GM19240 (cell line): ENCODE measurements around the gene QRSL1.
"Not testable (repeated sequence)": the region's sequence is repeated elsewhere in the genome, so short reads cannot be mapped to it uniquely, and the experiment has no call there.

ENCODE experiments used
- DNase-seq: peaks from one replicate; pipeline ENCODE4 v3.0.0; 2011; ENCODE audit warnings: low spot score; ENCODE audit not compliant: insufficient read length

QRSL1 gene

DNA sequence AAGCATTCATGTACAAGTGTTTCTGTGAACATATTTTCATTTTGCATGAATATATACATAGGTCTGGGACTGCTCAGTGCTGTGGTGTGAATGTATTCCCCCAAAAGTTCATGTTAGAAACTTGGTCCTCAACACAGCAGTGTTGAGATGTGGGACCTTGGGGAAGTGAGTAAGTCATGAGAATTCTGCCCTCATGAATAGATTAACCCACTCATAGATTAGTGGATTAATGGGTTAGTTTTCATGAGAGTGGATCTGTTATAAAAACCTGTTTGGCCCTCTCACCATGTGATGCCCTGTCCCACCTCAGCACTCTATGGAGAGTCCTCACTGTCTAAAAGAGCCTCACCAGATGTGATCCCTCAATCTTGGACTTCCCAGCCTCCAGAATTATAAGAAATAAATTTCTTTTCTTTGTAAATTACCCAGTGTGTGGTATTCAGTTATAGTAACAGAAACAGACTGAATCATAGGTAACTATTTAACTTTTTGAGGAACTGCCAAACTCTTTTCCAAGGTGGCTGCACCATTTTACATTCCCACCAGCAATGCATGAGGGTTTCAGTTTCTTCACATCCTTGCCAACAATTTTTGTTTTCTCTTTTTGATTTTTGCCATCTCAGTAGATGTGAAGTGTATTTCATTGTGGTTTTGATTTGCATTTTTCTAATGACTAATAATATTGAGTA lies 45.3 kb downstream of the QRSL1 start:
- DNase-seq = no peak

DNA sequence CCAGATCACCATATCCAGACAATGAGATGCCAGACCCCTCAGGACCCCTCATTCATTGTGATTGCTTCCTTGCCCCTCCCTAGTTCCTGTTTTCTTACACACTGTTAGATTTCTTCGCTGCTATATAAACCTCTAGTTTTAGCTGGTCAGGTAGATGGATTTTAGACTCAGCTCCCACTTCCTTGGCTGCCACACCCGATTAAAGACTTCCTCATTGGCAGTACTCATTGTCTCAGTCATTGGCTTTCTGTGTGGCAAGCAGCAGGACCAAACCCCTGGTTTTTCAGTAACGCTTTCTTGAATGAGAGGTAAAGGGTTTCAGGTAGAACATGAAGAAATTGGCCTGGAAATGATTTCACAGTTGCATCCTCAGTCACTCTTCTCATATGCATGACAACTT lies 47.9 kb downstream of the QRSL1 start:
- DNase-seq = no peak

DNA sequence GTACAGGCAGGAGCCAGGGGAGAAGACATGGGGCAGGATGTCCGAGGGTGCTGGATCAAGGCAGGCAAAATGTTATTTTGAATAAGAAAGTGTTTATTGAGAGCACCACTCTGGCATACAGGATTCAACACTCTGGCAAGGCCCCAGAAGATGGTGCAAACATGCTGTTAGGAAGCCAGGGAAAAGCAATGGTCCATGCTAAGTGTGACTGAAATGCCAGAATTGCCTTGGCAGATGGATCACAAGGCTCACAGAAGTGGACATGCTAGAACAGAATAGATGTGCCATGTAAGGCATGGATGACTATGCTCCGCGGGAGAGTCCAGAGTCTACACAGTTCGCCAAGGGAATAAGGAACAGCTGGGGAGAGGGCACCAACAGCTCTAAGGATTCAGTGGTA lies 54.6 kb downstream of the QRSL1 start:
- DNase-seq = no peak

DNA sequence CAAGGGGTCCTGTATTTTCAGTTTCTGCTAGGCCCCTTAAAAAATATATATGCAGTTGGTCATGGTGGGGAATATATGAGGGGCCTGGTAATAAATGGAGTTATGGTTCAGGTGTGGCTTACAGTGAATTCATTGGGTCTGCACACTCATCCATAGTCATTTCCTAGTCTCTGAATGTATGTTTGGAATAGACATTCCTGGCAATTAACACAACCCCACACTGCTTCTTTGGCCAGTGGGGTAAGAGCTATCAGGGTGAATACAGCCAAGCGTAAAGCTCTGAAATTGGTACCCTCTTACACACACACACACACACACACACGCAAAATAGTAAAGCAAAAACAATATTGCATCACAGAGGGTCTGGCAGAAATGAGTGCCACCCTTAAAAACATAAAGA lies 56.5 kb downstream of the QRSL1 start:
- DNase-seq = no peak

GRCh38 chr6:106688177-106688951 lies 59.0 kb downstream of the QRSL1 start:
- no peak for DNase-seq

DNA sequence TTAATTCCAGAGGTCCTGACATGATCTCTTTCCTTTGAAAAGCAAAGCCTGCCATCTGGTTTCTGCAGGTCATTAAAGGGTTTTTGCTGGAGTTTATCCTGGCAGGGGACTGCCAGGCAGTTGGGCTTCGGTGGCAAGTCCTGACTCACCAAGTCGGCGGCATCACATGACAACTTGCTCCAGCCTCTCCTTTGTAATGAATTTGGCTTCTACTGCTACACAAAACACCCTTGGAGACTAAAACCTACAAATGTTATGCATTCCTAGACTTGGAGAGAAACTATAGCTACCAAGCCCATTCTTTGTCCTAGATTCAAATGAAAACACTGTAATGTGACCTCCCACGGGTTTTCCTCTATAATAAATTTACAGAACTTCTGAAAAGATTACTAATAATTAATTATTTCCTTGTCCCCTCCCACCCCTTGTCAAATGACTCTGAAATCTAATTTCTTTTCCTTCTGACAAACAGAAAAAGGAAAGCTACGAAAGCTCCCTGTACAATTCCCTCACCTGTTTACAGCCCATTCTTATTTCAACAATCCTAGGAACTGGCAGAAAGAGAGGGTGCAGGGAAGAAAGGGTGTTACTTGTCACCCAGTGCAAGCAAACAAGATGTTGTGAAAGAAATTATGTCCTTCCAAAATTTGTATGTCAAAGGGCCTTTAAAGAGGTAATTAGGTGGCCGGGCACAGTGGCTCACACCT lies 62.9 kb downstream of the QRSL1 start:
- DNase-seq = no peak

DNA sequence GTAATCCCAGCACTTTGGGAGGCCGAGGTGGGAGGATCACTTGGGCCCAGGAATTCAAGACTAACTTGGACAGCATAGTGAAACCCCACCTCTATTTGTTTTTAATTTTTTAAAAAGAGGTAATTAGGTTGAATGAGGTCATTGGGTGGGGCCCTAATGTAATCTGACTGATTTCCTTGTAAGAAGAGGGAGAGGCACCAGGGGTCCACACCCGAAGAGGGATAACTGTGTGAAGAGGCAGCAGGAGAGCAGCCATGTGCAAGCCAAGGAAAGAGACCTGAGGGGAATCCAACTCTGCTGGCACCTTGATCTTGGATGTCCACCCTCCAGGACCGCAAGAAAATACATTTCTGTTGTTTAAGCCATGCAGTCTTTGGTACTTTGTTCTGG lies 63.4 kb downstream of the QRSL1 start:
- DNase-seq = no peak

DNA sequence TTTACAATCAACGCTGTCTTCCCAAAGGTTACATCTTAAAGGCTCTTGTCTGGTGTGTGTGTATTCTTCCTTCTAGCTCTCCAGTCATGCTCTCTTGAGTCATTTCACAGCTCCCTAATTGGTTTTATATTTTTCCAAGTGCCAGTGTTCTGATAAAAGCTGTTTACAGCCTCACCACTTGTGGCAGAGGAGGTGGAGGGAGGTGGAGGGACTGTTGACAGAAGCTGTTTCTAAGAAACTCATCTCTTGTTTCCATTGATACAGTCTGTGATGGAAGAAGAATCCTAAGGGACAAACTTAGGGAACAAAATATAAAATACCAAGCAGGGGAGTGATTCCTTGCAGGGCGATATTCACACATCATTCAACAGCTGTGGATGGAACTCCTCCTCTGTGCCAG lies 64.0 kb downstream of the QRSL1 start:
- no peak for DNase-seq

DNA sequence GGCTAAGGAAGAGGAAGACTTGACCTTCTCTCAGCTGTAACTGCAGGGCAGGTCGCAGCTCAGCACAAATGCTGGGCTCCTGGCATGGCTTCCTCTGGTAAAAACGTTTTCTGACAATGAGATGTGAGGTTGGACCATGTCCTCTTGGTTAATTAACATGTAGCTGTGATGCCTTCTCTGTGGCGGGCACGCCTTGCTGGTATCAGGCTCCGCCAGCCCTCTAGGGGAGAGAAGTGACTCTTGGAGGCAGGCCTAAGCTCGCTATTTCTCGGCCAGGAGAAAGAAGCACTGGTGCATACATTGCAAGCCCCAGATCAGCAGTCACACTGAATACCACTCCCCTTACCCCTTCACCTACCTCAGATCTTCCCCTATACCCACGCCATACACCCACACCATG lies 65.0 kb downstream of the QRSL1 start:
- DNase-seq = no peak

GRCh38 chr6:106700581-106700980 lies 71.2 kb downstream of the QRSL1 start:
- DNase-seq = no peak

- DNase-seq = not testable (repeated sequence)
Measured at GRCh38 chr6:106701201-106701600, 71.8 kb downstream of the QRSL1 start.

- no peak for DNase-seq
Measured at GRCh38 chr6:106702046-106702445, 72.7 kb downstream of the QRSL1 start.

DNA sequence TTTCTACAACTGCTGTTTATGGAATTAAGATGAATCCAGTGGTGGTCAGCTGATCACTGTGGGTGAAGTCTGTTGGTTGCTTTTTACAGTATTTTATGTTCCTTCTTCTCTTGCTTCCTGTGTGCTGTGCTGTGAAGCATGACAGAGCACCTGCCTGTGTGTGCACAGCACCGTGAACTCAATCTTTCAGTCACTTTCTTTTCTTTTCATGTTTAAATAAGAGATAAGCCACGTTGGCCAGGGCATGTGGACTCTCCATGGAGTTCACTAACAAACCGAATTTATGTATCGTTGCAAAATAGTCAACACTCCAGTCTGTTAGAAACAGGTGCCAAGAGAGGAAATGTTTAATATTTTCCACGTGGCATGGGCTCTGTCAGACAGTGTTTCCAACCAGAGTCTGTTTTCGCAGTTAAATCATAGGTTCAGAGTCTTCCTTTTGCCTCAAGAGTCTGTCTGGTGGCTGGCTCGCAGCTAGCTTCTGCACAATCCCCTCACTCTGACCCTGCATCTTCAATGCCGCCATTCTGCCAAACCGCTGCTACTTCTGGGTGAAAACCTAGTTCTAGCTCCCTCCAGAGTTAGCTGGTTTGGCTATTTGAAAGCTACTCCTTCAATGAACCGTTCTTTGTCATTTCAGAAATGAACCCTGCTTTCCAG lies 73.2 kb downstream of the QRSL1 start:
- peak; percentile 37 for DNase-seq

DNA sequence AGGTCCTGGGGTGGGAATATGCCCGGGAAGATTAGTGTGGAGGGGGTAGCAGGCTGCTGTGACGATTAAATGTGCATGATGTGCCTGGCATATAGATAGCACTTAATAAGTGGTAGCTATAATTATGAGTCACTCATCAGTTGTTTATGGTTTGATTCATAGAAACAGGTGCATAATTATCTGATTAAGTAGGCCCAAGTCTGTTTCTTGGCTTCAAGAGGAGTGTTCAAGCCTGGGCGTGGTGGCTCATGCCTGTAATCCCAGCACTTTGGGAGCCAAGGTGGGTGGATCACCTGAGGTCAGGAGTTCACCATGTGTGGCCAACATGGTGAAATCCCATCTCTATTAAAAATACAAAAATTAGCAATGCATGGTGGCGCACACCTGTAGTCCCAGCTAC lies 74.9 kb downstream of the QRSL1 start:
- DNase-seq = no peak

DNA sequence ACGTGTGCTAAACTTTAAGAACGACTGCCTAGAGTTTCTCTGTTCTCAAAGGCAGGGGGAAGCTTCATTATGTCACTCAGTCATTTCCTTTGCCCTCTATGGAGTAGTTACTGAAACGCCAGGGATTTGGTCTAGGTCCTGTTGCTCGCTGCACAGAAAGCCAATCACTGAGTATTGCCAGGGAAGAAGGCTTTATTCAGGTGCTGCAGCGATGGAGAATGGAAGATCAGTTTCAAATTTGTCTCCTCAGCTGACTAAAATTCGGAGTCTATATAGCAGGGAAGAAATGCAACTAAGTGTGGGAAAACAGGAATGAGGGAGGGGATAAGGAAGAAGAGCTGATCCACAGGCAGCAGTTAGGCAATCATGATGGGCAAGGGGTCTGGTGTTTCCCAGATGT lies 75.8 kb downstream of the QRSL1 start:
- no peak for DNase-seq

DNA sequence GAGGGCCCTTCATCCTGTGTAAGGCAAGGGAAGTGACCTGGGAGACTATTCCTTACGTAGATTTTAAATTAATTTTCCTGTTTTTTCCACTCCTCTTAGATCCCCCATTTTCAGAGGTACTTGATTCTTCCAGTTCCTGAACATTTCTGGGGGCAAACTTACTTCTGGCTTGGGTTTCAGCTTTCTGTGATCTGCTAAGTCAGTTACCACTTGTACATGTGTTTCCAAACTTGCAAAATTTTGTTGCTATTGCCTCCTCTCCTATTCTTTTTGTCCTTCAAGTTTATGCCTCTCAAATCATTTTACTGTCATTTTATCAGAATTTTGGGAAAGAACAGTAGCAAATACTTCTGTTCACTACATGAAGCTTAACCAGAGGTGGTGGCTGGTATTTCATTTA lies 81.2 kb downstream of the QRSL1 start:
- DNase-seq = no peak

- DNase-seq = no peak
Measured at GRCh38 chr6:106714281-106714680, 84.9 kb downstream of the QRSL1 start.

DNA sequence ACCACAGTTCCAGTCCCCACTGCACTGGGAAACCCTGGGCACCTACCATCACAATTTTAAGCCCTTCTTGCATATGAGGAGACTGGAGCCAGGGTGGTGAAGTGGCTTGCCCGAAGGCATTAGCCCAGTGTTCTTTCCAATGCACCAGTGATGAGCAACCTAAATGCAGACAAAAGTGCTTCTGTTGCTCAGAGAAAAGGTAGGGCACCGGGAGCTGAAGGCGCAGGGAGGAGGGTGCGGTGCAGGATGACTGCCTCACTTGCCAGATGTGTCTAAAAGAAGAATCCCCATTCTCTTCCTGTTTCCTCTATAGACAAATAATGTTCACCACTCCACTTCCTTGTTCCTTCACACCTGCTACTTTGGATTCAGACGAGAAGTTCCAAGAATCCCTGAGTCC lies 86.5 kb downstream of the QRSL1 start:
- DNase-seq = no peak

GRCh38 chr6:106716966-106717365 lies 87.6 kb downstream of the QRSL1 start:
- DNase-seq = no peak
